WTC11 (cell line): ENCODE results near the gene BPGM.

ENCODE experiments used
- OVOL2 ChIP-seq: fragments of 250-450 bp; sonication (Bioruptor Pico); IDR thresholded peaks from 2 replicates; pipeline ENCODE4 v1.9.0; 2021; ENCODE audit warnings: mild to moderate bottlenecking, borderline replicate concordance
- SOX15 ChIP-seq: fragments of 250-450 bp; sonication (Bioruptor Pico); IDR thresholded peaks from 2 replicates; pipeline ENCODE4 v1.9.0; 2021; ENCODE audit warnings: mild to moderate bottlenecking
- TCF7 ChIP-seq: sonication (generic); formaldehyde crosslinking; IDR thresholded peaks from 2 replicates; pipeline ENCODE4 v1.8.0; 2022; ENCODE audit warnings: mild to moderate bottlenecking, low read depth, missing genetic modification reagents, moderate library complexity
- TF ChIP-seq, protein P1 (sequence below): fragments of 200-600 bp; IDR thresholded peaks from 2 replicates; pipeline ENCODE4 v1.8.0; 2022; ENCODE audit warnings: antibody characterized with exemption
- TF ChIP-seq, protein P2 (sequence below): sonication (generic); formaldehyde crosslinking; IDR thresholded peaks from 2 replicates; pipeline ENCODE4 v1.8.1; 2023; ENCODE audit warnings: mild to moderate bottlenecking, missing genetic modification reagents

DNA sequence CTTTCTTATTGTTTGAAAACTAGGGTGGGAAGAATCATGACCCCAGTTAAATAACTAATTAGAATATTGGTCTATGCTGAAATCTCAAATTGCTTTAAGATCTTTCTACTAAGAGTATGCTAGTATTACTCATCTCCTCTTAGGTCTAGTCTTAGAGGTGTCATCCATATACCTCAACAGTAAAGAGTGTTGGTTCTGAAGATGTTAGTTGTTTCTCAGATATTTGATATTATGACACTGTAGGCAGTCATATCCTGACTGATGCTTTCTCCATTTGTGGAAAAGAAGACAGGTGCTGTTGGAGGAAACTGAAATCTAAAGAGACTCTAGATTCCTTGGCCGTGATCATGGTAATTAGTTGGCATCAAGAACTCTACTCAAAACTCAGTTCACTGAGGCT, 21.2 kb downstream of the BPGM start:
- TF ChIP-seq OVOL2 (CRISPR knock-in tag) (no peak), SOX15 (CRISPR knock-in tag) (no peak), TCF7 (CRISPR knock-in tag) (no peak)
- TF ChIP-seq, protein P1, sequence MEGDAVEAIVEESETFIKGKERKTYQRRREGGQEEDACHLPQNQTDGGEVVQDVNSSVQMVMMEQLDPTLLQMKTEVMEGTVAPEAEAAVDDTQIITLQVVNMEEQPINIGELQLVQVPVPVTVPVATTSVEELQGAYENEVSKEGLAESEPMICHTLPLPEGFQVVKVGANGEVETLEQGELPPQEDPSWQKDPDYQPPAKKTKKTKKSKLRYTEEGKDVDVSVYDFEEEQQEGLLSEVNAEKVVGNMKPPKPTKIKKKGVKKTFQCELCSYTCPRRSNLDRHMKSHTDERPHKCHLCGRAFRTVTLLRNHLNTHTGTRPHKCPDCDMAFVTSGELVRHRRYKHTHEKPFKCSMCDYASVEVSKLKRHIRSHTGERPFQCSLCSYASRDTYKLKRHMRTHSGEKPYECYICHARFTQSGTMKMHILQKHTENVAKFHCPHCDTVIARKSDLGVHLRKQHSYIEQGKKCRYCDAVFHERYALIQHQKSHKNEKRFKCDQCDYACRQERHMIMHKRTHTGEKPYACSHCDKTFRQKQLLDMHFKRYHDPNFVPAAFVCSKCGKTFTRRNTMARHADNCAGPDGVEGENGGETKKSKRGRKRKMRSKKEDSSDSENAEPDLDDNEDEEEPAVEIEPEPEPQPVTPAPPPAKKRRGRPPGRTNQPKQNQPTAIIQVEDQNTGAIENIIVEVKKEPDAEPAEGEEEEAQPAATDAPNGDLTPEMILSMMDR, result no peak
- TF ChIP-seq, protein P2, sequence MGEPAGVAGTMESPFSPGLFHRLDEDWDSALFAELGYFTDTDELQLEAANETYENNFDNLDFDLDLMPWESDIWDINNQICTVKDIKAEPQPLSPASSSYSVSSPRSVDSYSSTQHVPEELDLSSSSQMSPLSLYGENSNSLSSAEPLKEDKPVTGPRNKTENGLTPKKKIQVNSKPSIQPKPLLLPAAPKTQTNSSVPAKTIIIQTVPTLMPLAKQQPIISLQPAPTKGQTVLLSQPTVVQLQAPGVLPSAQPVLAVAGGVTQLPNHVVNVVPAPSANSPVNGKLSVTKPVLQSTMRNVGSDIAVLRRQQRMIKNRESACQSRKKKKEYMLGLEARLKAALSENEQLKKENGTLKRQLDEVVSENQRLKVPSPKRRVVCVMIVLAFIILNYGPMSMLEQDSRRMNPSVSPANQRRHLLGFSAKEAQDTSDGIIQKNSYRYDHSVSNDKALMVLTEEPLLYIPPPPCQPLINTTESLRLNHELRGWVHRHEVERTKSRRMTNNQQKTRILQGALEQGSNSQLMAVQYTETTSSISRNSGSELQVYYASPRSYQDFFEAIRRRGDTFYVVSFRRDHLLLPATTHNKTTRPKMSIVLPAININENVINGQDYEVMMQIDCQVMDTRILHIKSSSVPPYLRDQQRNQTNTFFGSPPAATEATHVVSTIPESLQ (CRISPR knock-in tag), result no peak
